8988T (cell line): ENCODE measurements around the gene ST8SIA2.
"Not testable (repeated sequence)": the region's sequence is repeated elsewhere in the genome, so short reads cannot be mapped to it uniquely, and the experiment has no call there.

Experiments
- DNase-seq: peaks from one replicate; pipeline ENCODE4 v3.0.0; 2011

ST8SIA2 gene

GRCh38 chr15:92444631-92445030, 51.0 kb downstream of the ST8SIA2 start:
- no peak for DNase-seq

GRCh38 chr15:92448370-92448769, 54.7 kb downstream of the ST8SIA2 start:
- no peak for DNase-seq

- DNase-seq, result no peak
Measured at GRCh38 chr15:92449476-92449875, 55.8 kb downstream of the ST8SIA2 start.

- peak; percentile 46 for DNase-seq
Measured at GRCh38 chr15:92451225-92451825, 57.6 kb downstream of the ST8SIA2 start.

- DNase-seq, result no peak
Measured at GRCh38 chr15:92452143-92452542, 58.5 kb downstream of the ST8SIA2 start.

- no peak for DNase-seq
Measured at GRCh38 chr15:92453607-92454006, 59.9 kb downstream of the ST8SIA2 start.

GRCh38 chr15:92454555-92455105, 60.9 kb downstream of the ST8SIA2 start:
- DNase-seq, result no peak

- no peak for DNase-seq
Measured at GRCh38 chr15:92455271-92455670, 61.6 kb downstream of the ST8SIA2 start.

GRCh38 chr15:92457471-92458041, 63.9 kb downstream of the ST8SIA2 start:
- DNase-seq, result no peak

GRCh38 chr15:92460023-92460422, 66.3 kb downstream of the ST8SIA2 start:
- no peak for DNase-seq

- DNase-seq, result no peak
Measured at GRCh38 chr15:92462424-92463125, 68.9 kb downstream of the ST8SIA2 start.

GRCh38 chr15:92463352-92463751, 69.7 kb downstream of the ST8SIA2 start:
- no peak for DNase-seq

GRCh38 chr15:92463826-92464225, 70.1 kb downstream of the ST8SIA2 start:
- DNase-seq, result no peak

- no peak for DNase-seq
Measured at GRCh38 chr15:92466834-92467233, 73.2 kb downstream of the ST8SIA2 start.

- no peak for DNase-seq
Measured at GRCh38 chr15:92467245-92467644, 73.6 kb downstream of the ST8SIA2 start.

GRCh38 chr15:92468991-92469390, 75.3 kb downstream of the ST8SIA2 start:
- DNase-seq, result no peak

GRCh38 chr15:92471288-92471687, 77.6 kb downstream of the ST8SIA2 start:
- no peak for DNase-seq

GRCh38 chr15:92473756-92474155, 80.1 kb downstream of the ST8SIA2 start:
- no peak for DNase-seq

- DNase-seq, result not testable (repeated sequence)
Measured at GRCh38 chr15:92479730-92480129, 86.0 kb downstream of the ST8SIA2 start.

- no peak for DNase-seq
Measured at GRCh38 chr15:92480361-92480760, 86.7 kb downstream of the ST8SIA2 start.

- DNase-seq, result no peak
Measured at GRCh38 chr15:92485441-92485840, 91.8 kb downstream of the ST8SIA2 start.

GRCh38 chr15:92492551-92493115, 99.0 kb downstream of the ST8SIA2 start:
- DNase-seq, result no peak

- DNase-seq, result no peak
Measured at GRCh38 chr15:92494806-92495336, 101.2 kb downstream of the ST8SIA2 start.

GRCh38 chr15:92495446-92495845, 101.8 kb downstream of the ST8SIA2 start:
- no peak for DNase-seq
